Activated CD4-positive, CD25-positive, alpha-beta regulatory T cell treated with anti-CD3 and anti-CD28 coated beads, Interleukin-2, amount 50 U/mL, for 72 hours (primary cell): ENCODE results near the gene MAGI1.
"Not testable (repeated sequence)": the region's sequence is repeated elsewhere in the genome, so short reads cannot be mapped to it uniquely, and the experiment has no call there.

Experiments
- DNase-seq: peaks from one replicate; pipeline ENCODE4 v3.0.0; 2021

The MAGI1 gene

GRCh38 chr3:65902304-65902793 lies 136.4 kb downstream of the MAGI1 start:
- no peak for DNase-seq

- no peak for DNase-seq
These were observed 137.5 kb downstream of the MAGI1 start for GRCh38 chr3:65901226-65901625.

- DNase-seq: no peak
These were observed 139.5 kb downstream of the MAGI1 start for GRCh38 chr3:65899226-65899625.

GRCh38 chr3:65897766-65898165 lies 141.0 kb downstream of the MAGI1 start:
- DNase-seq: no peak

GRCh38 chr3:65896321-65896720 lies 142.4 kb downstream of the MAGI1 start:
- no peak for DNase-seq

GRCh38 chr3:65894679-65895453 lies 143.9 kb downstream of the MAGI1 start:
- no peak for DNase-seq

- no peak for DNase-seq
These were observed 144.6 kb downstream of the MAGI1 start for GRCh38 chr3:65894126-65894525.

- no peak for DNase-seq
These were observed 145.1 kb downstream of the MAGI1 start for GRCh38 chr3:65893631-65894030.

GRCh38 chr3:65891477-65891876 lies 147.2 kb downstream of the MAGI1 start:
- not testable (repeated sequence) for DNase-seq

- DNase-seq: no peak
These were observed 148.4 kb downstream of the MAGI1 start for GRCh38 chr3:65890328-65890727.

- DNase-seq: no peak
These were observed 149.0 kb downstream of the MAGI1 start for GRCh38 chr3:65889707-65890099.

- DNase-seq: no peak
These were observed 149.6 kb downstream of the MAGI1 start for GRCh38 chr3:65888980-65889706.

- DNase-seq: no peak
These were observed 150.5 kb downstream of the MAGI1 start for GRCh38 chr3:65888196-65888595.

GRCh38 chr3:65886391-65886790 lies 152.3 kb downstream of the MAGI1 start:
- no peak for DNase-seq

GRCh38 chr3:65884071-65884470 lies 154.6 kb downstream of the MAGI1 start:
- DNase-seq: no peak

- no peak for DNase-seq
These were observed 155.1 kb downstream of the MAGI1 start for GRCh38 chr3:65883613-65884012.

GRCh38 chr3:65880350-65880749 lies 158.4 kb downstream of the MAGI1 start:
- DNase-seq: no peak

GRCh38 chr3:65879372-65879771 lies 159.3 kb downstream of the MAGI1 start:
- DNase-seq: no peak

GRCh38 chr3:65878831-65879230 lies 159.9 kb downstream of the MAGI1 start:
- DNase-seq: no peak

GRCh38 chr3:65877160-65877559 lies 161.6 kb downstream of the MAGI1 start:
- DNase-seq: no peak

GRCh38 chr3:65876028-65876420 lies 162.7 kb downstream of the MAGI1 start:
- no peak for DNase-seq

- no peak for DNase-seq
These were observed 163.2 kb downstream of the MAGI1 start for GRCh38 chr3:65875393-65876027.

GRCh38 chr3:65873869-65874268 lies 164.8 kb downstream of the MAGI1 start:
- DNase-seq: no peak

- no peak for DNase-seq
These were observed 165.7 kb downstream of the MAGI1 start for GRCh38 chr3:65873028-65873427.
